GM12873 (cell line): ENCODE measurements around the gene NT5C2.

ENCODE experiments used
- CTCF ChIP-seq: IDR thresholded peaks from 2 replicates; pipeline ENCODE4 v1.5.1; 2012; ENCODE audit warnings: low read depth, mild to moderate bottlenecking, moderate library complexity, low read length, control low read depth; ENCODE audit not compliant: insufficient read depth; ENCODE audit errors: missing control alignments

The NT5C2 gene

GRCh38 chr10:103203466-103203865 is 10.4 kb upstream of the NT5C2 start:
- no peak for TF ChIP-seq CTCF

- no peak for TF ChIP-seq CTCF
Observed at GRCh38 chr10:103202319-103202718, 9.2 kb upstream of the NT5C2 start.

- no peak for TF ChIP-seq CTCF
Observed at GRCh38 chr10:103199488-103199887, 6.4 kb upstream of the NT5C2 start.

- no peak for TF ChIP-seq CTCF
Observed at GRCh38 chr10:103198648-103199047, 5.6 kb upstream of the NT5C2 start.

- no peak for TF ChIP-seq CTCF
Observed at GRCh38 chr10:103197903-103198302, 4.8 kb upstream of the NT5C2 start.

GRCh38 chr10:103197174-103197573 is 4.1 kb upstream of the NT5C2 start:
- no peak for TF ChIP-seq CTCF

- no peak for TF ChIP-seq CTCF
Observed at GRCh38 chr10:103196516-103196915, 3.4 kb upstream of the NT5C2 start.

GRCh38 chr10:103193820-103194529 is 903 bp upstream of the NT5C2 start:
- TF ChIP-seq CTCF = no peak
